ENCODE data around the gene NKD1. TPM values are rescaled to one million over a fixed set of nuclear protein-coding genes. Genes with fewer than 3 reads are reported as not detected.

NKD1 gene
- polyA plus RNA-seq, 1 donor = 11.8 TPM

DNA sequence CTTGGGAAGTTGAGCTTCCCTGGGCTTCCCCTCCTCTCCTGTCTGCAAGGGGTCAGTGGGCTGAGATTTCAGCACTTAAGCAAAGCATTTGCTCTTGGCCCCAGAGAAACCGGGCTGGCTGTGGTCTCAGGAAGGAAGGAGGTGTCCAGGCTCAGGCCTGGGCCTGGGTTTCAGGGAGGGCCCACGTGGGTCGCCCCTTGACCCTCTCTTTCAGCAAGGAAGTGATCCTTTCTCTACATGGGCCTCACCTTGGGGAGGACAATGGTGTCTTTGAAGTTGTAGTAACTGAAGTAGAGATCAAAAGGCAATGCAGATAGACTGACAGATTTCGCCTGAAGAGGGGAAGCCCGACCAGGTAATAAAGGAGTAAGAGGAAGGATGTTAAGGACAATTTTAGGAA is 147.9 kb downstream of the NKD1 start:
- DNase-seq = no peak

DNA sequence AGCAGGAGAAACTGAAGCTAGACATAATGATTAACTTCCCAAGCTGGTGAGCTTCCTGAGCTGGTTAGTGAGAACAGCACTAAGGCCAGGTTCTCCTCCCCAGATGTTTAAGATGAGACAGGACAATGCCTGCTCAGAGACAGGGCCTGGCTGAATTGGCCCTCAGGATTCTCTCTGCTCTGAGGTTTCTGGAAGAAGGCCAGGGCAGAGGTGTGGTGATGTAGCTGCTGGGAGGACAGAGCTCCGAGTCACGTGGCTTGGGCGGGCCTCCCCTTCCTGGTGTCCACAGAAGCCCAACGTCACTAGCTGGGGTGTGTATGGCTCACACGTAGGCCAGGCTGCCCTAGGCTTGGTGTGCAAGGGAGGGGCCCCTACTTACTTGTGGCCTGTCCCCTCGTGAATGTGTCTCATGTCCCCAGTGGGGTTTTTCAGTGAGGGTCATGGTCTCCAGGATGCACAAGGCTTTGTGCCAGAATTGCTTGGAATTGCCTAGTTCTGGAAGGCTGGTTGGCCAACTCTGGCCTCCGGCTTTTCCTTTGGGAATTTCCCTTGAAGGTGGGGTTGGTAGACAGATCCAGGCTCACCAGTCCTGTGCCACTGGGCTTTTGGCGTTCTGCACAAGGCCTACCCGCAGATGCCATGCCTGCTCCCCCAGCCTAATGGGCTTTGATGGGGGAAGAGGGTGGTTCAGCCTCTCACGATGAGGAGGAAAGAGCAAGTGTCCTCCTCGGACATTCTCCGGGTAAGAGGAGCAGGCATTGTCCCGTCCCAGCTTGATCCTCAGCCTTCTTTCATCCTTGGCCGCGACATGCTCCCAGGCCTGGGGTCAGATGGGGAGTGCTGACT is 148.6 kb downstream of the NKD1 start:
- DNase-seq = no peak

DNA sequence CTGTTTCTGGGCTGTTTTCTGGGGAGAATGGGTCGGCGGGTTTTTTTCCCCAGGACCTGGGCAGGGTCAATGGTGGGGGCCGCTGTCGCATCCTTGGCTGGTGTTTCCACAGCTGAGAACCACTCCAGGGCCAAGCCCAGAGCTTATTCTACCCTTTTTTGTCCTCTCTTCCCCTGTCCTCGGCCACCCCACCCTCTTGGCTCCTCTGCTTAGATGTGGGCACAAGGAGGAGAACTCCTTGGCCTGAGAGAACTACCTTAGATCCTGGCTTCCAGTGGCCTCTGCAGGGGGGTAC is 149.2 kb downstream of the NKD1 start:
- DNase-seq = no peak

DNA sequence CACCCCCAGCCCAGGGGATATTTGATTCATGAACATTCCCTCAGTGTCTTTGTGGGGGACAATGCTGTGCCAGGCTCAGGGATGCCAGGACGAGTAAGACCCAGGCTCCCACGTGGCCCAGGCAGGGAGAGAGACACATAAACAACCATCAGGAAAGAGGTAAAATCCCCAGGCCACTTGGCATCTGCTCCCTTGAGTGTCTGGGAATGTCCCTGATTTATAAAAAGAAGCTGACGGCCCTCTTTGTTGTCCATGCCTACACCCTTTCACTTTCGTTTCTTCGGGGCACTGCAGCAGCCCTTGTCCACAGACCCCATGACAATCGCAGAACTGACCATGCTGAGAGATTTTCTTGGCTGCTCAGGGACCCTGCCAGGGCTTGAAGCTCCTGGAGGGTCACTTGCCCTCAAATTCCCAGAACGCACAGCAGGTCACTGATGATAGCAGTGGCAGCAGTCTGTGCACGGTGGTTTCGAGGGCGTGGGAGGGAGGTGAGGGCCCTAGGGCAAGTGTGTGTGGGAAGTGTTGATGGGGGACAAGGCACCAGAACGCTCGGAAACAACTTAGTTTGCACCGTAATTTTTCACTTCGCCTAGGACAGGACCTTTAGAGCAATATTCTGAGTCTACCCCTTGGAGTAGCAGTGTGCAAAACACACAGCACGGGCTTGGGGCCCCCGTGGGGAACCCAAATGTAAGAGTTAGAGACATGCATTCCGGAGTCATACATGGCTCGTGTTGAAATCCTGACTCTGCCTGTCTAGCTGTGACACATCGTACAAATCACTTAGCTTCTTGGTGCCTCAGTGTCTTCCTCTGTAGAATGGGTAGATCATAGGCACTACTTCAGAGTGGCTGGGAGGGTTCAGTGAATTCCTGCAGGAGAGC is 149.9 kb downstream of the NKD1 start:
- DNase-seq = no peak

Other genes with a start within 250 kb of the NKD1 start
- 134 TPM for gene BRD7, start 179.4 kb upstream of the NKD1 start, polyA plus RNA-seq (ENCODE audit: insufficient read length)
- 0.38 TPM for gene SNX20, start 132.9 kb downstream of the NKD1 start, polyA plus RNA-seq (ENCODE audit: insufficient read length)
- 0.65 TPM for gene NOD2, start 145.2 kb downstream of the NKD1 start, polyA plus RNA-seq (ENCODE audit: insufficient read length)
- gene CYLD, start 193.7 kb downstream of the NKD1 start, polyA plus RNA-seq (ENCODE audit: insufficient read length) = 31.2 TPM

All from left kidney (tissue), 2 donors.